HCT116 (cell line): ENCODE measurements around the gene MRTFB.

Experiments
- RAD21 ChIP-seq: IDR thresholded peaks from 2 replicates; pipeline ENCODE4 v1.6.1; 2012; ENCODE audit warnings: low read depth, mild to moderate bottlenecking
- ZNF274 ChIP-seq: fragments of 200-500 bp; sonication (Bioruptor generic); IDR thresholded peaks from 2 replicates; pipeline ENCODE4 v1.6.1; 2014; ENCODE audit warnings: mild to moderate bottlenecking, low read depth, low read length, inconsistent platforms
- TF ChIP-seq, protein P1 (sequence below), 3 experiments: fragments of 200-600 bp in 1 of 3; sonication (generic) in 1 of 3; IDR thresholded peaks in 2 of 3; conservative IDR thresholded peaks in 1 of 3; 2 replicates each; pipeline ENCODE4 v1.5.1; 2012 to 2017; ENCODE audit warnings: low read depth in 2 of 3, low read length in 2 of 3, antibody characterized with exemption in 1 of 3, borderline replicate concordance in 1 of 3, control low read depth in 1 of 3, mild to moderate bottlenecking in 1 of 3, mixed read lengths in 1 of 3, mixed run types in 1 of 3, moderate library complexity in 1 of 3; ENCODE audit not compliant: insufficient read depth in 1 of 3

DNA sequence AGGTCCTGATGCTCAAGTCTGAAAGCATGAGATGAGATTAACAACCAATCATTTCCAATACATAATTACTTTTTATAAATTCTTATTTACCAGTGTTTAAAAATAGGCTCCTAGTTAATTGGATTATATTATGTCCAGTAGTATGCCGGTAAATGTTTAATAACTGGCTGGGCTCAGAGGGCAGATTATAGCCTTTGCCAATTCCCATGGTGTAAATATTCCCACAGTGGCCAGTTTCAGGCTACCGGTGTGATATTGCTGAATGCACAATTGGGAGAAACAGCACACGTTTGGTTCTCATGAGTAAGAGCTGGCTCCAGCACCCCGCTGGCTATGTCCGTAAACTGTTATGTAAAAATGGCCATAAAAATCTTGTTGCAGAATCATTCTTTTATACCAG, 167.6 kb downstream of the MRTFB start:
- TF ChIP-seq ZNF274 (no peak), RAD21 (no peak)
- TF ChIP-seq, protein P1, sequence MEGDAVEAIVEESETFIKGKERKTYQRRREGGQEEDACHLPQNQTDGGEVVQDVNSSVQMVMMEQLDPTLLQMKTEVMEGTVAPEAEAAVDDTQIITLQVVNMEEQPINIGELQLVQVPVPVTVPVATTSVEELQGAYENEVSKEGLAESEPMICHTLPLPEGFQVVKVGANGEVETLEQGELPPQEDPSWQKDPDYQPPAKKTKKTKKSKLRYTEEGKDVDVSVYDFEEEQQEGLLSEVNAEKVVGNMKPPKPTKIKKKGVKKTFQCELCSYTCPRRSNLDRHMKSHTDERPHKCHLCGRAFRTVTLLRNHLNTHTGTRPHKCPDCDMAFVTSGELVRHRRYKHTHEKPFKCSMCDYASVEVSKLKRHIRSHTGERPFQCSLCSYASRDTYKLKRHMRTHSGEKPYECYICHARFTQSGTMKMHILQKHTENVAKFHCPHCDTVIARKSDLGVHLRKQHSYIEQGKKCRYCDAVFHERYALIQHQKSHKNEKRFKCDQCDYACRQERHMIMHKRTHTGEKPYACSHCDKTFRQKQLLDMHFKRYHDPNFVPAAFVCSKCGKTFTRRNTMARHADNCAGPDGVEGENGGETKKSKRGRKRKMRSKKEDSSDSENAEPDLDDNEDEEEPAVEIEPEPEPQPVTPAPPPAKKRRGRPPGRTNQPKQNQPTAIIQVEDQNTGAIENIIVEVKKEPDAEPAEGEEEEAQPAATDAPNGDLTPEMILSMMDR (IDR thresholded peaks at IDR 0.05 in 2 of 3, conservative IDR thresholded peaks at IDR 0.05 in 1 of 3; ENCODE audit: borderline replicate concordance in 1 of 3, insufficient read depth in 1 of 3, low read depth in 2 of 3, low read length in 2 of 3): no peak
